ENCODE measurements around the gene SMOC1.

- TF ChIP-seq CTCF (IDR thresholded peaks at IDR 0.05) (no peak), EZH2 (IDR thresholded peaks at IDR 0.05) (no peak), EZH2phosphoT487 (IDR thresholded peaks at IDR 0.05) (no peak)
Measured at GRCh38 chr14:70020352-70021170, 141.3 kb downstream of the SMOC1 start.
